Cardiac muscle cell (in vitro differentiated cells and primary cell): Measurements from ENCODE around the gene CAMSAP1. TPM values are rescaled to one million over a fixed set of nuclear protein-coding genes. Genes with fewer than 3 reads are reported as not detected.

Source experiments
- DNase-seq, 2 donors: peaks; one replicate each; pipeline versions ENCODE4 v3.0.0 to v3.0.0-alpha.2; 2010 to 2017; ENCODE audit warnings: low read depth in 1 of 2, low spot score in 1 of 2
- H3K27ac ChIP-seq: fragments of 200-600 bp; sonication (generic); 2 replicates; pipeline ENCODE4 v1.5.1; 2016
- H3K27me3 ChIP-seq: fragments of 200-600 bp; sonication (generic); 2 replicates; pipeline ENCODE4 v1.6.0; 2016; ENCODE audit warnings: control low read depth
- H3K36me3 ChIP-seq: fragments of 200-600 bp; sonication (generic); 2 replicates; pipeline ENCODE4 v1.5.1; 2016; ENCODE audit warnings: control low read depth
- H3K4me1 ChIP-seq: fragments of 200-600 bp; sonication (generic); 2 replicates; pipeline ENCODE4 v1.8.1; 2017; ENCODE audit warnings: low read depth, mild to moderate bottlenecking, mixed run types
- H3K4me3 ChIP-seq: fragments of 200-600 bp; sonication (generic); 2 replicates; pipeline ENCODE4 v1.5.1; 2016; ENCODE audit warnings: mild to moderate bottlenecking
- H3K9me3 ChIP-seq: fragments of 200-600 bp; sonication (generic); 2 replicates; pipeline ENCODE4 v1.5.1; 2017; ENCODE audit warnings: low read depth, mild to moderate bottlenecking, control low read depth
- polyA plus RNA-seq: library from polyadenylated mRNA; unstranded; fragments of >200 nt; fragmentation: Nextera tagmentation; extraction: Ambion mirVana; gene quantifications from 2 replicates; pipeline ENCODE4 v1.2.1, GENCODE V29; 2016
- total RNA-seq: library from RNA; depleted of rRNA; stranded (reverse); fragments of >200 nt; gene quantifications from 2 replicates; pipeline ENCODE4 v1.2.3, GENCODE V29; 2016
- TF ChIP-seq, protein P1 (sequence below): IDR thresholded peaks from 2 replicates; pipeline ENCODE4 v1.5.1; 2012; ENCODE audit warnings: low read depth, mild to moderate bottlenecking, low read length

The CAMSAP1 gene
- total and polyA plus RNA-seq, 2 experiments from 2014 or later = 7.8 to 64.1 TPM

DNA sequence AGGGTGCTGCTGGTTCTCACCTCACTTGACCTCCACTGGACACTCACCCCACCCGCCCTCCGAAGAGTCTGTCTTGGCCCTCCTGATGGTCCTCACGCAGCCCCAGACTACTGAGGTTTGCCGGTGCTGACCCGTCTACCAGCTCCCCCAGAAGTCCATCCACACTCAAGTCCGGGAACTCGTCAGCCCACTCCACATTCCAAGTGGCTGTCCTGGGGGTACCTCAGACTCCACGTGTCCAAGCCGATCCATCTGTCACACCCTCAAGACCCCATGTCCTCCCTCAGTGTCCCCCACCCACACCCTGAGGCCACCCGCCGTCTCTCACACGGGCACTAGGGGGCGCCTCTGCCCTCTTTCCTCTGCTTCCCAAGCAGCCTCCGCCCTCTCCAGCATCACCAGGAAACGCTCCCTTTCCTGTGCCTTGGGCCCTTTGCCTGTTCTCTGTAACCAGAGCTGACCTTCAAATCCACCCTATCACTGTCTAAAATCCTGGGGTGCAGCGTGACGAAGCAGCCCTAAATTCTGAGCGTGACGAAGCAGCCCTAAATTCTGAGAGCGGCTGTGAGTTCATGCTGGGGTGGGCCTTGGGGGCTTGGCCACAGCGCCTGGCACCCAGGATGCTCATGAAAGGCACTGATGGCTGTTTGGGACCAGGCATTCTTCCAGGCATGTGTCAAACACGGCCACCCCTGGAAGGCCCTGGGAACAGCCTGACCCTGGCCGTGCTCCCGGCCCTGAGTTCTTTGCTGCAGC is 109.7 kb downstream of the CAMSAP1 start:
- Histone ChIP-seq H3K4me3 (no peak overlapping the region), H3K4me1 (no peaks in the 10 kb centered on the region), H3K36me3 (no peaks in the 10 kb centered on the region), H3K27me3 (no peaks in the 10 kb centered on the region), H3K27ac (no peak overlapping the region), H3K9me3 (no peaks in the 10 kb centered on the region)
- DNase-seq = peak; percentile 58
- TF ChIP-seq, protein P1, sequence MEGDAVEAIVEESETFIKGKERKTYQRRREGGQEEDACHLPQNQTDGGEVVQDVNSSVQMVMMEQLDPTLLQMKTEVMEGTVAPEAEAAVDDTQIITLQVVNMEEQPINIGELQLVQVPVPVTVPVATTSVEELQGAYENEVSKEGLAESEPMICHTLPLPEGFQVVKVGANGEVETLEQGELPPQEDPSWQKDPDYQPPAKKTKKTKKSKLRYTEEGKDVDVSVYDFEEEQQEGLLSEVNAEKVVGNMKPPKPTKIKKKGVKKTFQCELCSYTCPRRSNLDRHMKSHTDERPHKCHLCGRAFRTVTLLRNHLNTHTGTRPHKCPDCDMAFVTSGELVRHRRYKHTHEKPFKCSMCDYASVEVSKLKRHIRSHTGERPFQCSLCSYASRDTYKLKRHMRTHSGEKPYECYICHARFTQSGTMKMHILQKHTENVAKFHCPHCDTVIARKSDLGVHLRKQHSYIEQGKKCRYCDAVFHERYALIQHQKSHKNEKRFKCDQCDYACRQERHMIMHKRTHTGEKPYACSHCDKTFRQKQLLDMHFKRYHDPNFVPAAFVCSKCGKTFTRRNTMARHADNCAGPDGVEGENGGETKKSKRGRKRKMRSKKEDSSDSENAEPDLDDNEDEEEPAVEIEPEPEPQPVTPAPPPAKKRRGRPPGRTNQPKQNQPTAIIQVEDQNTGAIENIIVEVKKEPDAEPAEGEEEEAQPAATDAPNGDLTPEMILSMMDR = peak; percentile 81

DNA sequence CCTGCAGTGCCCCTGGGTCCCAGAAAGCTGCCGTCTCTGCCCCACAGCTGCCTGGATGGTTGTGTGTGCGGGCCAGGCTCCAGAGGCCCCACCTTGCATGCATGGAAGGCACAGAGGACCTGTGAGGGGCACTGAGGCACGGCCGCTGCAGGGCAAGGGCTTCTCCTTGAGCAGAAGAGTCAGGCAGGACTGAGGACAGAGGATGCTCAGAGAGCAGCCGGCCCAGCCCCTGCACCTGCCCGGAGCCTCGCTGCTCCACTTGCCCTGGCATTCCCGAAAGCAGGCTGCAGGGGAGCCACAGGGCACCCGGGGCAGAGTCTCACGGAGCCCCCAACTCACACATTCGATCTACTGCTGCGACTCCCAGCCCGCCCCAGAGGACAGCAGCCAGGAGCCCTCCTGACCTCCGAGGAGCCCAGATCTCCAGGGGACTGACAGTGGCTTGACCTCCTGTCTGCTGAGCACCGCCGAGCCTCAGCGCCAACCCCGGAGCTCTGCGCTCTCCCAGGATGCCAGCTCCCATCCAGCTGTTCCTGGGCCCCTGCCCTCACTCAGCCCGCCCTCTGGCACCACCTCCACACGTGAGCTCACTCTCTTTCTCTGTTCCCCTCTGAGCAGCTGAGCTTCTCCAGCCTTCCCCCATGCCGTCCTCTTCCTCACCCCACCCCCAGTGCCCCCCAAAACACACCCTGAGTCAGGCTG is 110.4 kb downstream of the CAMSAP1 start:
- no peak overlapping the region for H3K27ac ChIP-seq
- H3K4me1 ChIP-seq = no peaks in the 10 kb centered on the region
- no peaks in the 10 kb centered on the region for H3K36me3 ChIP-seq
- no peak for DNase-seq
- TF ChIP-seq, protein P1 = no peak
- H3K4me3 ChIP-seq = no peak overlapping the region
- H3K27me3 ChIP-seq = no peaks in the 10 kb centered on the region
- H3K9me3 ChIP-seq = no peaks in the 10 kb centered on the region

DNA sequence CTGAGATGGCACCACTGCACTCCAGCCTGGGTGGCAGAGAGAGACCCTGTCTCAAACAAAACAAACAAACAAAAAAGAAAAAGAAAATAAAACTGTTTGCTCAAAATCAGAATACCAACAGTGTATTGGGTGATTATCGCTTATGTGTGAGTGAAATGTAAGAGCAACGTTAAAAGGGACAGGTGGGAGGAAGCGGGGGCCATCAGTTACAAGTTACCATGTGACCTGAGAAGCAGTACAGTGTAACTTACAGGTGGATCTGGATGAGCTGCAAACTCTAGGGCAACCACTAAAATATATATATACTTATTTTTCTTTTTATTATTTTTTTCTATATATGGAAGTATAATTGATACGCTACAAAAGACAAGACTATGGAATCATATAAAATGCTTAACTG is 112.0 kb downstream of the CAMSAP1 start:
- TF ChIP-seq, protein P1 = no peak
- Histone ChIP-seq H3K27me3 (no peaks in the 10 kb centered on the region), H3K27ac (no peak overlapping the region), H3K9me3 (no peaks in the 10 kb centered on the region), H3K4me1 (no peaks in the 10 kb centered on the region), H3K4me3 (no peak overlapping the region), H3K36me3 (no peaks in the 10 kb centered on the region)
- DNase-seq = no peak

DNA sequence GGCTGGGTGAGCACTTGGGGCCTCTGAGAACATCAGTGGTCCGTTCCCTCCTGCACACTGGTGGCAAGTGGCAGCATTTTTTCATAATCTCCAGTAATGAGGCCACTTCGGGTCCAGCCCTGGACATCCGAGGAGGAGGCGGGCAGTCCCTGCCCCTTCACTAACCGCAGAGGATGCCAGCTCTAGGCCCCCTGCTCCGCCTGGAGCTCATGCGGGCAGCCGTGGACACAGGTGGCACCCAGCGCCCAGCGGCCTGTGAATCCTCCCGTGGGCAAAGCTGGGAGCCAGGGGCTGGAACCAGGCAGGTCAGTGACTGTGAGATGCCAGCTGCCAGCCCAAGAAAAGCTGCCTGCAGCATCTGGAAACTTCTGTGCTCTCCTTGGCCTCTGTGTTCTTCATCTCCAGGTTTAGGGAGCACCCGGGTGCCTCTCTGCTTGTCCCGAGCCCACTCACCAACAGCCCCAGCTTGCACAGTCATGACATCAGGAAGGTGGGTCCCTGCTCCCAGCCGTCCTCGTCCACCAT is 112.9 kb downstream of the CAMSAP1 start:
- Histone ChIP-seq H3K27me3 (no peaks in the 10 kb centered on the region), H3K9me3 (no peaks in the 10 kb centered on the region), H3K36me3 (no peaks in the 10 kb centered on the region), H3K27ac (no peak overlapping the region), H3K4me1 (no peaks in the 10 kb centered on the region), H3K4me3 (no peak overlapping the region)
- TF ChIP-seq, protein P1 = no peak
- DNase-seq = no peak

DNA sequence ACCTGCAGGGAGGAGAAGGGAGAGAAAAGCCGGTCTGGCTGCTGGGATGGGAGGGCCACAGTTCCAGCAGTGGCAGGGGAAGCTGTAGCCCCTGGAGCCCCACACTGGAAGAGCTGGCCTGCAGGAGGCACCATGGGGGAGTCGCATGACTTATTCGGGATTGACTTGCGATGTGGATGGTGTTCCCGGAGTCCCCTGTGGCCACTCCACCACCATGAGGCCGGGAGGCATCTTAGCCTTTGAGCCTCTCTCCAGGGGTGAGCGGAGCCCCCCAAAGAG is 113.3 kb downstream of the CAMSAP1 start:
- no peak for DNase-seq
- H3K36me3 ChIP-seq = no peaks in the 10 kb centered on the region
- H3K4me3 ChIP-seq = no peak overlapping the region
- no peaks in the 10 kb centered on the region for H3K9me3 ChIP-seq
- H3K27ac ChIP-seq = no peak overlapping the region
- TF ChIP-seq, protein P1 = no peak
- H3K4me1 ChIP-seq = no peaks in the 10 kb centered on the region
- H3K27me3 ChIP-seq = no peaks in the 10 kb centered on the region
